SK-N-SH treated with all-trans-retinoic acid at 6 μM for 48 hours (cell line): Measurements from ENCODE around the gene RBM17.

Source experiments
- ARNTL ChIP-seq: fragments of 450-650 bp; formaldehyde crosslinking; IDR thresholded peaks from 2 replicates; pipeline ENCODE4 v1.5.0; 2020; ENCODE audit warnings: low read depth, mild to moderate bottlenecking, moderate library complexity, borderline replicate concordance
- CREB5 ChIP-seq: fragments of 250-450 bp; sonication (Bioruptor Pico); IDR thresholded peaks from 2 replicates; pipeline ENCODE4 v1.5.1; 2020; ENCODE audit warnings: low read depth, mild to moderate bottlenecking, moderate library complexity
- CSDC2 ChIP-seq: fragments of 250-450 bp; sonication (Bioruptor Pico); IDR thresholded peaks from 2 replicates; pipeline ENCODE4 v1.5.0; 2020; ENCODE audit warnings: mild to moderate bottlenecking, moderate library complexity
- CSRNP3 ChIP-seq: fragments of 250-450 bp; sonication (Bioruptor Pico); IDR thresholded peaks from 2 replicates; pipeline ENCODE4 v1.5.1; 2021; ENCODE audit warnings: mild to moderate bottlenecking, moderate library complexity
- ESRRG ChIP-seq: fragments of 250-450 bp; sonication (Bioruptor Pico); IDR thresholded peaks from 2 replicates; pipeline ENCODE4 v1.6.1; 2021; ENCODE audit warnings: mild to moderate bottlenecking
- OSR1 ChIP-seq: fragments of 250-450 bp; sonication (Bioruptor Pico); IDR thresholded peaks from 2 replicates; pipeline ENCODE4 v1.8.0; 2022; ENCODE audit warnings: moderate library complexity, mild to moderate bottlenecking, inconsistent platforms
- ZC3H10 ChIP-seq: fragments of 250-450 bp; sonication (Bioruptor Pico); IDR thresholded peaks from 2 replicates; pipeline ENCODE4 v1.5.1; 2021; ENCODE audit warnings: mild to moderate bottlenecking, moderate library complexity
- ZFP3 ChIP-seq: fragments of 250-450 bp; sonication (Bioruptor Pico); IDR thresholded peaks from 2 replicates; pipeline ENCODE4 v1.5.0; 2020; ENCODE audit warnings: mild to moderate bottlenecking, moderate library complexity
- ZFP30 ChIP-seq: fragments of 450-650 bp; formaldehyde crosslinking; IDR thresholded peaks from 2 replicates; pipeline ENCODE4 v1.5.0; 2022; ENCODE audit warnings: mild to moderate bottlenecking, moderate library complexity
- ZNF8 ChIP-seq: fragments of 450-650 bp; formaldehyde crosslinking; IDR thresholded peaks from 2 replicates; pipeline ENCODE4 v1.5.0; 2020; ENCODE audit warnings: mild to moderate bottlenecking, moderate library complexity
- TF ChIP-seq, protein P1 (sequence below): fragments of 250-450 bp; sonication (Bioruptor Pico); IDR thresholded peaks from 2 replicates; pipeline ENCODE4 v1.8.0; 2020; ENCODE audit warnings: mild to moderate bottlenecking, moderate library complexity, borderline replicate concordance

GRCh38 chr10:6133331-6134098 lies 44.7 kb downstream of the RBM17 start:
- TF ChIP-seq ESRRG (no peak), ZFP3 (no peak), ZFP30 (no peak), ARNTL (CRISPR knock-in tag) (no peak), ZC3H10 (no peak), CSRNP3 (CRISPR knock-in tag) (no peak), OSR1 (CRISPR knock-in tag) (no peak), CSDC2 (no peak), ZNF8 (CRISPR knock-in tag) (no peak), CREB5 (CRISPR knock-in tag) (no peak)
- TF ChIP-seq, protein P1, sequence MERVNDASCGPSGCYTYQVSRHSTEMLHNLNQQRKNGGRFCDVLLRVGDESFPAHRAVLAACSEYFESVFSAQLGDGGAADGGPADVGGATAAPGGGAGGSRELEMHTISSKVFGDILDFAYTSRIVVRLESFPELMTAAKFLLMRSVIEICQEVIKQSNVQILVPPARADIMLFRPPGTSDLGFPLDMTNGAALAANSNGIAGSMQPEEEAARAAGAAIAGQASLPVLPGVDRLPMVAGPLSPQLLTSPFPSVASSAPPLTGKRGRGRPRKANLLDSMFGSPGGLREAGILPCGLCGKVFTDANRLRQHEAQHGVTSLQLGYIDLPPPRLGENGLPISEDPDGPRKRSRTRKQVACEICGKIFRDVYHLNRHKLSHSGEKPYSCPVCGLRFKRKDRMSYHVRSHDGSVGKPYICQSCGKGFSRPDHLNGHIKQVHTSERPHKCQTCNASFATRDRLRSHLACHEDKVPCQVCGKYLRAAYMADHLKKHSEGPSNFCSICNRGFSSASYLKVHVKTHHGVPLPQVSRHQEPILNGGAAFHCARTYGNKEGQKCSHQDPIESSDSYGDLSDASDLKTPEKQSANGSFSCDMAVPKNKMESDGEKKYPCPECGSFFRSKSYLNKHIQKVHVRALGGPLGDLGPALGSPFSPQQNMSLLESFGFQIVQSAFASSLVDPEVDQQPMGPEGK (CRISPR knock-in tag): no peak
